H1 (cell line): ENCODE results near the gene SPTB. TPM values are rescaled to one million over a fixed set of nuclear protein-coding genes. Genes with fewer than 3 reads are reported as not detected.

Experiments
- CTCF ChIA-PET: fragments of 300-600 bp; sonication (Branson Sonifier 250); formaldehyde crosslinking; loops from one replicate; lab custom pipeline; 2021; ENCODE audit not compliant: partially characterized antibody; lab: Charles Lee
- POLR2A ChIA-PET: fragments of 300-600 bp; sonication (Branson Sonifier 250); formaldehyde crosslinking; loops from one replicate; lab custom pipeline; 2021; ENCODE audit warnings: inconsistent platforms; ENCODE audit not compliant: partially characterized antibody; lab: Charles Lee
- DNase-seq, 2 experiments: peaks; one replicate each; pipeline versions ENCODE4 v3.0.0 to v3.0.0-alpha.2; 2010 to 2022; ENCODE audit warnings: low spot score in 2 of 2, low read depth in 1 of 2, mixed read lengths in 1 of 2
- FAIRE-seq: peaks from 2 replicates; lab custom pipeline; 2011; peaks lifted over from hg19 to GRCh38; lab: Jason Lieb, UNC
- H2AFZ ChIP-seq: 2 replicates; pipeline ENCODE4 v1.8.1; 2012; ENCODE audit warnings: low read length, inconsistent platforms
- H2AK5ac ChIP-seq: 2 replicates; pipeline ENCODE4 v1.6.1; 2013; ENCODE audit warnings: low read depth, low read length
- H2BK120ac ChIP-seq: replicated peaks from 2 replicates; pipeline ENCODE3; 2013; ENCODE audit warnings: low read depth, low read length, inconsistent platforms
- H2BK12ac ChIP-seq: 2 replicates; pipeline ENCODE4 v1.6.1; 2013; ENCODE audit warnings: low read depth, low read length
- H2BK15ac ChIP-seq: 2 replicates; pipeline ENCODE4 v1.6.1; 2013; ENCODE audit warnings: low read length
- H2BK20ac ChIP-seq: 2 replicates; pipeline ENCODE4 v1.6.1; 2013; ENCODE audit warnings: low read length
- H2BK5ac ChIP-seq: 2 replicates; pipeline ENCODE4 v1.6.1; 2013; ENCODE audit warnings: low read depth, low read length
- H3K14ac ChIP-seq: 2 replicates; pipeline ENCODE4 v1.6.1; 2013; ENCODE audit warnings: inconsistent platforms; ENCODE audit not compliant: insufficient read length
- H3K18ac ChIP-seq: 2 replicates; pipeline ENCODE4 v1.6.1; 2013; ENCODE audit warnings: low read length; ENCODE audit errors: extremely low read depth
- H3K23ac ChIP-seq: 2 replicates; pipeline ENCODE4 v1.6.1; 2013; ENCODE audit warnings: inconsistent platforms; ENCODE audit not compliant: insufficient read length
- H3K23me2 ChIP-seq: 2 replicates; pipeline ENCODE4 v1.6.1; 2013; ENCODE audit warnings: low read depth, low read length
- H3K27ac ChIP-seq: 2 replicates; pipeline ENCODE4 v1.6.1; 2011; ENCODE audit warnings: low read depth, low read length, inconsistent platforms
- H3K27me3 ChIP-seq, 4 experiments: replicated peaks in 1 of 4; 1 replicate in 1 of 4; 2 replicates in 3 of 4; pipeline versions ENCODE4 v1.6.1 to v1.8.1; 2011 to 2013; ENCODE audit warnings: low read length in 3 of 4, mild to moderate bottlenecking in 3 of 4, inconsistent platforms in 2 of 4, mixed read lengths in 2 of 4, moderate library complexity in 1 of 4; ENCODE audit not compliant: control insufficient read depth in 3 of 4, insufficient read depth in 3 of 4; ENCODE audit errors: extremely low read depth in 1 of 4
- H3K36me3 ChIP-seq, 4 experiments: 2 replicates each; pipeline versions ENCODE4 v1.6.1 to v1.8.1; 2011 to 2013; ENCODE audit warnings: mild to moderate bottlenecking in 4 of 4, low read length in 3 of 4, moderate library complexity in 2 of 4, control low read depth in 1 of 4, inconsistent platforms in 1 of 4; ENCODE audit not compliant: insufficient read depth in 4 of 4, control insufficient read depth in 2 of 4
- H3K4ac ChIP-seq: replicated peaks from 2 replicates; pipeline ENCODE3; 2013; ENCODE audit warnings: low read length, low read depth, mixed read lengths, inconsistent platforms; ENCODE audit not compliant: insufficient read length
- H3K4me1 ChIP-seq, 4 experiments: replicated peaks in 1 of 4; 1 replicate in 1 of 4; 2 replicates in 3 of 4; pipeline versions ENCODE4 v1.6.1 to v1.8.1; 2011 to 2013; ENCODE audit warnings: low read length in 3 of 4, inconsistent platforms in 2 of 4, mixed read lengths in 1 of 4; ENCODE audit not compliant: insufficient read depth in 4 of 4, control insufficient read depth in 3 of 4
- H3K4me2 ChIP-seq, 2 experiments: 2 replicates each; pipeline versions ENCODE4 v1.6.1 to v1.8.1; 2011 to 2013; ENCODE audit warnings: low read depth in 2 of 2, low read length in 2 of 2, control low read depth in 1 of 2, inconsistent platforms in 1 of 2, mild to moderate bottlenecking in 1 of 2; ENCODE audit not compliant: insufficient read depth in 1 of 2
- H3K4me3 ChIP-seq, 4 experiments: fragments of 200-600, 300-600 bp in 1 of 4; sonication (generic), shearing (Covaris generic), sonication (Bioruptor Twin) in 1 of 4; 2 replicates each; pipeline versions ENCODE4 v1.5.1 to v1.8.1; 2011 to 2016; ENCODE audit warnings: low read length in 4 of 4, low read depth in 3 of 4, control low read depth in 2 of 4, inconsistent platforms in 2 of 4, mild to moderate bottlenecking in 2 of 4, mixed read lengths in 1 of 4, moderate library complexity in 1 of 4; ENCODE audit not compliant: insufficient read depth in 2 of 4; ENCODE audit errors: extremely low read depth in 1 of 4
- H3K56ac ChIP-seq: replicated peaks from 2 replicates; pipeline ENCODE3; 2013; ENCODE audit warnings: low read depth, mild to moderate bottlenecking, mixed read lengths, low read length, inconsistent platforms; ENCODE audit not compliant: insufficient read length
- H3K79me1 ChIP-seq: 2 replicates; pipeline ENCODE4 v1.6.1; 2013; ENCODE audit warnings: low read depth, low read length, control low read depth
- H3K79me2 ChIP-seq, 2 experiments: 2 replicates each; pipeline versions ENCODE4 v1.6.1 to v1.8.1; 2012 to 2013; ENCODE audit warnings: low read length in 2 of 2, mild to moderate bottlenecking in 2 of 2, inconsistent platforms in 1 of 2; ENCODE audit not compliant: insufficient read depth in 2 of 2, control insufficient read depth in 1 of 2
- H3K9ac ChIP-seq, 4 experiments: replicated peaks in 1 of 4; 1 replicate in 1 of 4; 2 replicates in 3 of 4; pipeline versions ENCODE4 v1.6.1 to v1.8.1; 2011 to 2013; ENCODE audit warnings: low read depth in 3 of 4, low read length in 3 of 4, control low read depth in 2 of 4, mild to moderate bottlenecking in 2 of 4, moderate library complexity in 2 of 4, inconsistent platforms in 1 of 4; ENCODE audit errors: extremely low read depth in 1 of 4
- H3K9me3 ChIP-seq, 2 experiments: 2 replicates each; pipeline versions ENCODE4 v1.6.1 to v1.8.1; 2012 to 2013; ENCODE audit warnings: mild to moderate bottlenecking in 2 of 2, moderate library complexity in 2 of 2, control low read depth in 1 of 2, inconsistent platforms in 1 of 2, low read depth in 1 of 2, low read length in 1 of 2, mixed read lengths in 1 of 2; ENCODE audit not compliant: insufficient read depth in 2 of 2
- H4K20me1 ChIP-seq, 2 experiments: replicated peaks in 1 of 2; 2 replicates each; pipeline versions ENCODE3 to v1.8.1; 2011 to 2013; ENCODE audit warnings: inconsistent platforms in 2 of 2, low read length in 2 of 2, mild to moderate bottlenecking in 1 of 2; ENCODE audit not compliant: insufficient read depth in 2 of 2, control insufficient read depth in 1 of 2
- H4K5ac ChIP-seq: 2 replicates; pipeline ENCODE4 v1.6.1; 2013; ENCODE audit warnings: low read length, low read depth, mixed read lengths, inconsistent platforms; ENCODE audit not compliant: insufficient read length
- H4K8ac ChIP-seq: 2 replicates; pipeline ENCODE4 v1.8.0; 2013; ENCODE audit warnings: mild to moderate bottlenecking, moderate library complexity, low read length, inconsistent platforms; ENCODE audit not compliant: insufficient read depth; ENCODE audit errors: extremely low read depth
- H4K91ac ChIP-seq: replicated peaks from 2 replicates; pipeline ENCODE3; 2013; ENCODE audit warnings: low read length, mixed read lengths, inconsistent platforms; ENCODE audit not compliant: insufficient read length
- RAD21 ChIP-seq, 2 experiments: IDR thresholded peaks in 1 of 2; conservative IDR thresholded peaks in 1 of 2; 2 replicates each; pipeline ENCODE4 v1.6.1; 2011; ENCODE audit warnings: low read depth in 2 of 2, low read length in 2 of 2, improper control_type of control experiment in 1 of 2, inconsistent platforms in 1 of 2, mild to moderate bottlenecking in 1 of 2, moderate library complexity in 1 of 2
- SP4 ChIP-seq: IDR thresholded peaks from 2 replicates; pipeline ENCODE4 v1.6.1; 2012; ENCODE audit warnings: low read length, inconsistent platforms
- TAF1 ChIP-seq: IDR thresholded peaks from 2 replicates; pipeline ENCODE4 v1.6.1; 2011; ENCODE audit warnings: mild to moderate bottlenecking, low read depth, low read length
- TAF7 ChIP-seq: optimal IDR thresholded peaks from 2 replicates; pipeline ENCODE3; 2011; ENCODE audit warnings: low read depth, mild to moderate bottlenecking, inconsistent platforms, low read length, moderate library complexity, borderline replicate concordance
- TBP ChIP-seq: IDR thresholded peaks from 2 replicates; pipeline ENCODE4 v1.6.1; 2011; ENCODE audit warnings: low read depth, low read length, improper control_type of control experiment
- TEAD4 ChIP-seq: IDR thresholded peaks from 2 replicates; pipeline ENCODE4 v1.6.1; 2012; ENCODE audit warnings: low read depth, low read length, inconsistent platforms, mixed read lengths
- WGBS, 2 experiments: shearing (Covaris generic) in 1 of 2; methylation state at CpG; one replicate each; pipeline versions ENCODE4 v1.1.6 to v1.1.7; 2013 to 2015; ENCODE audit warnings: low lambda C conversion rate in 2 of 2, mixed read lengths in 2 of 2, inconsistent platforms in 1 of 2, low coverage in 1 of 2, missing lambda C conversion rate in 1 of 2; ENCODE audit not compliant: insufficient replicate concordance in 2 of 2, insufficient coverage in 1 of 2, insufficient read length in 1 of 2; ENCODE audit errors: extremely low coverage in 1 of 2, missing lambda C conversion rate in 1 of 2; 5-methylcytosine and 5-hydroxymethylcytosine counted together
- polyA plus RNA-seq, 7 experiments: library from polyadenylated mRNA; depleted of rRNA in 3 of 7; stranded (reverse) in 5 of 7; unstranded in 2 of 7; fragments of >200 nt in 5 of 7; fragments of 200-250 nt in 2 of 7; gene quantifications; 1 replicate in 5 of 7; 2 replicates in 1 of 7; 4 replicates in 1 of 7; pipeline versions ENCODE4 v1.2.1 to v1.2.3, GENCODE V29; 2011 to 2013; ENCODE audit warnings: missing spikeins in 2 of 7, mixed read lengths in 2 of 7
- total RNA-seq: library from RNA; stranded (reverse); fragmentation: NEBNext Ultra II Directional; extraction: Animal tissue kit (Norgen Biotek cat#: 25700); gene quantifications from 2 replicates; pipeline ENCODE4 v1.2.1, GENCODE V29; 2021
- TF ChIP-seq, protein P1 (sequence below), 3 experiments: IDR thresholded peaks; 1 replicate in 2 of 3; 2 replicates in 1 of 3; pipeline versions ENCODE4 v1.5.1 to v1.6.1; 2011; ENCODE audit warnings: low read length in 3 of 3, mild to moderate bottlenecking in 3 of 3, inconsistent platforms in 2 of 3, low read depth in 1 of 3, moderate library complexity in 1 of 3; ENCODE audit not compliant: insufficient read depth in 1 of 3; ENCODE audit errors: control extremely low read depth in 1 of 3

SPTB gene
- total and polyA plus RNA-seq, 2 of the 8 experiments (the other 6 are each of a cell fraction or from before 2014, with no cell fraction given), result 0.30 to 2.4 TPM

DNA sequence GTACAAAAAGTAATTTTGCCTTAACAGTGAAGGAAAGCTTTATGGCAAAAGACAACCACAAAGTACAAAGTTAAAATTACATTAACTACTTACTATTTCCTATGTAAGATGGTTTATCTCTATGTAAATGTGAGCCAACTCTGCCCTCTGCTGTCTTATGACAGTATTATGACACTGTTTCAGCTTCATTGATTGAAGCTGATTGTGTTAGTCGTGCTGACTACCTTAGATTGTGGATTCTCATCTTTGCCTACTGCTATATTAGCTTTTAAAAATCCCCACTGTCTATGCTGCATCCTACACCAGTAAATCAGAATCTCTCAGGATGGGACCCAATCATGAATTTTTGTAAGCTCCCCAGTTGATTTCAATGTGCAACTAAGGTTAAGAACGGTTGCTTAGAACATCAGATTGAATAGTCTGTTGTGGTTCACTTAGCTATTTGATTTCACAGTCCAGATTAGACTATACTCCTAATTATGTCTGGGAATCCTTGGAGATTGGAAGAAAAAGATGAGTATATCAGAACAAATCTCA lies 12.2 kb upstream of the SPTB start:
- Histone ChIP-seq H2BK15ac (no peak overlapping the region), H2AK5ac (no peak overlapping the region)
- no peak for TF ChIP-seq SP4
- TF ChIP-seq TEAD4, result no peak
- TF ChIP-seq TAF7, result no peak
- TF ChIP-seq, protein P1, sequence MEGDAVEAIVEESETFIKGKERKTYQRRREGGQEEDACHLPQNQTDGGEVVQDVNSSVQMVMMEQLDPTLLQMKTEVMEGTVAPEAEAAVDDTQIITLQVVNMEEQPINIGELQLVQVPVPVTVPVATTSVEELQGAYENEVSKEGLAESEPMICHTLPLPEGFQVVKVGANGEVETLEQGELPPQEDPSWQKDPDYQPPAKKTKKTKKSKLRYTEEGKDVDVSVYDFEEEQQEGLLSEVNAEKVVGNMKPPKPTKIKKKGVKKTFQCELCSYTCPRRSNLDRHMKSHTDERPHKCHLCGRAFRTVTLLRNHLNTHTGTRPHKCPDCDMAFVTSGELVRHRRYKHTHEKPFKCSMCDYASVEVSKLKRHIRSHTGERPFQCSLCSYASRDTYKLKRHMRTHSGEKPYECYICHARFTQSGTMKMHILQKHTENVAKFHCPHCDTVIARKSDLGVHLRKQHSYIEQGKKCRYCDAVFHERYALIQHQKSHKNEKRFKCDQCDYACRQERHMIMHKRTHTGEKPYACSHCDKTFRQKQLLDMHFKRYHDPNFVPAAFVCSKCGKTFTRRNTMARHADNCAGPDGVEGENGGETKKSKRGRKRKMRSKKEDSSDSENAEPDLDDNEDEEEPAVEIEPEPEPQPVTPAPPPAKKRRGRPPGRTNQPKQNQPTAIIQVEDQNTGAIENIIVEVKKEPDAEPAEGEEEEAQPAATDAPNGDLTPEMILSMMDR (IDR thresholded peaks at IDR 0.05; ENCODE audit: control extremely low read depth in 1 of 3, insufficient read depth in 1 of 3, low read depth in 1 of 3, low read length in 3 of 3), result peak in 2 of 3 experiments; percentile 59 to 64; a peak in 2 of 4 replicates
- TF ChIP-seq TAF1, result no peak
- peak; percentile 80 to 90 for TF ChIP-seq RAD21 (IDR thresholded peaks at IDR 0.05 in 1 of 2, conservative IDR thresholded peaks at IDR 0.05 in 1 of 2; ENCODE audit: low read depth in 2 of 2, low read length in 2 of 2)
- TF ChIP-seq TBP, result no peak
- TF ChIP-seq, all 59 proteins: peak for 2
- Histone ChIP-seq H3K18ac (no peak overlapping the region), H2BK12ac (no peak overlapping the region), H3K79me2 (no peaks in the 10 kb centered on the region), H2BK5ac (no peak overlapping the region), H3K56ac (no peak overlapping the region), H4K5ac (no peak overlapping the region), H3K9me3 (no peaks in the 10 kb centered on the region), H3K27me3 (no peaks in the 10 kb centered on the region), H2BK20ac (no peak overlapping the region), H3K4me2 (no peak overlapping the region), H4K20me1 (no peaks in the 10 kb centered on the region), H3K14ac (no peak overlapping the region), H3K36me3 (no peaks in the 10 kb centered on the region), H3K4ac (no peak overlapping the region), H3K9ac (no peak overlapping the region), H3K4me1 (no peaks in the 10 kb centered on the region), H4K8ac (no peak overlapping the region), H3K79me1 (no peaks in the 10 kb centered on the region), H2BK120ac (no peak overlapping the region), H4K91ac (no peak overlapping the region), H3K4me3 (no peak overlapping the region), H3K27ac (no peak overlapping the region), H2AFZ (no peak overlapping the region), H3K23me2 (no peaks in the 10 kb centered on the region), H3K23ac (no peak overlapping the region)
- DNase-seq (no peak), FAIRE-seq (peak; percentile 73)
- ChIA-PET CTCF (interaction anchor here (0.7 to 8.8 kb wide), 57 partner anchors 8 to 507 kb away, joined by 3 to 323 read pairs (median 5); partner anchors contain the start of genes FNTB and SPTB), POLR2A (interaction anchor here (0.8 to 1.0 kb wide), 2 partner anchors 69 to 90 kb away, joined by 3 to 4 read pairs; no protein-coding TSS in a partner anchor)
- 62% methylated on average over 2 of the region's 2 CpGs; no CpG with 5 or more reads in 1 of the 2 experiments for WGBS, 2 experiments
